Mesenchymal stem cell (in vitro differentiated cells and primary cell): ENCODE measurements around the gene SFMBT2.

Source experiments
- DNase-seq: peaks from one replicate; pipeline ENCODE4 v3.0.0-alpha.2; 2013
- H2AFZ ChIP-seq: one replicate; pipeline ENCODE4 v1.6.1; 2013; ENCODE audit warnings: low read depth, mild to moderate bottlenecking, control low read depth, inconsistent platforms, low read length, moderate library complexity
- H2AK5ac ChIP-seq: 2 replicates; pipeline ENCODE4 v1.6.1; 2013; ENCODE audit warnings: low read length, moderate library complexity, mild to moderate bottlenecking, inconsistent platforms; ENCODE audit not compliant: severe bottlenecking
- H2BK120ac ChIP-seq: one replicate; pipeline ENCODE4 v1.6.1; 2013; ENCODE audit warnings: low read depth, mild to moderate bottlenecking, inconsistent platforms, low read length, moderate library complexity
- H2BK12ac ChIP-seq, 2 experiments: one replicate each; pipeline ENCODE4 v1.6.1; 2013; ENCODE audit warnings: inconsistent platforms in 2 of 2, low read length in 2 of 2, mild to moderate bottlenecking in 2 of 2, moderate library complexity in 2 of 2, control low read depth in 1 of 2
- H2BK15ac ChIP-seq: one replicate; pipeline ENCODE4 v1.6.1; 2013; ENCODE audit warnings: mild to moderate bottlenecking, low read depth, inconsistent platforms; ENCODE audit not compliant: poor library complexity, severe bottlenecking
- H2BK5ac ChIP-seq: 2 replicates; pipeline ENCODE4 v1.6.1; 2013; ENCODE audit warnings: low read depth, mild to moderate bottlenecking, low read length, control low read depth, inconsistent platforms; ENCODE audit not compliant: poor library complexity, severe bottlenecking
- H3K14ac ChIP-seq, 2 experiments: one replicate each; pipeline ENCODE4 v1.6.1; 2013; ENCODE audit warnings: inconsistent platforms in 2 of 2, low read length in 2 of 2, control low read depth in 1 of 2, mild to moderate bottlenecking in 1 of 2, moderate library complexity in 1 of 2
- H3K18ac ChIP-seq, 2 experiments: one replicate each; pipeline ENCODE4 v1.6.1; 2013; ENCODE audit warnings: inconsistent platforms in 2 of 2, low read length in 2 of 2, control low read depth in 1 of 2, low read depth in 1 of 2, mild to moderate bottlenecking in 1 of 2
- H3K23ac ChIP-seq, 2 experiments: one replicate each; pipeline ENCODE4 v1.6.1; 2013; ENCODE audit warnings: inconsistent platforms in 2 of 2, low read length in 2 of 2, mild to moderate bottlenecking in 2 of 2, moderate library complexity in 2 of 2, control low read depth in 1 of 2
- H3K27ac ChIP-seq: 2 replicates; pipeline ENCODE4 v1.5.1; 2013; ENCODE audit warnings: mild to moderate bottlenecking, moderate library complexity, low read length, control low read depth, inconsistent platforms; ENCODE audit not compliant: poor library complexity, severe bottlenecking
- H3K27me3 ChIP-seq, 2 experiments: 2 replicates each; pipeline versions ENCODE4 v1.6.1 to v1.7.0; 2013; ENCODE audit warnings: low read length in 2 of 2, mild to moderate bottlenecking in 2 of 2, moderate library complexity in 2 of 2, control low read depth in 1 of 2, inconsistent platforms in 1 of 2; ENCODE audit not compliant: control insufficient read depth in 1 of 2, insufficient read depth in 1 of 2
- H3K36me3 ChIP-seq, 2 experiments: 2 replicates each; pipeline versions ENCODE4 v1.6.1 to v1.7.0; 2013; ENCODE audit warnings: low read length in 2 of 2, control low read depth in 1 of 2, inconsistent platforms in 1 of 2, low read depth in 1 of 2, mild to moderate bottlenecking in 1 of 2; ENCODE audit not compliant: insufficient read depth in 2 of 2, control insufficient read depth in 1 of 2
- H3K4ac ChIP-seq, 2 experiments: one replicate each; pipeline ENCODE4 v1.6.1; 2013; ENCODE audit warnings: inconsistent platforms in 2 of 2, low read length in 2 of 2, mild to moderate bottlenecking in 2 of 2, moderate library complexity in 2 of 2, control low read depth in 1 of 2, low read depth in 1 of 2
- H3K4me1 ChIP-seq: 2 replicates; pipeline ENCODE4 v1.6.1; 2013; ENCODE audit warnings: low read depth, low read length, control low read depth; ENCODE audit not compliant: control insufficient read depth, insufficient read depth
- H3K4me2 ChIP-seq: 2 replicates; pipeline ENCODE4 v1.6.1; 2013; ENCODE audit warnings: low read length, mild to moderate bottlenecking, inconsistent platforms; ENCODE audit not compliant: poor library complexity, severe bottlenecking
- H3K4me3 ChIP-seq, 2 experiments: 2 replicates each; pipeline versions ENCODE4 v1.5.1 to v1.7.0; 2013; ENCODE audit warnings: low read length in 2 of 2, mild to moderate bottlenecking in 2 of 2, control low read depth in 1 of 2, low read depth in 1 of 2; ENCODE audit not compliant: insufficient read depth in 1 of 2
- H3K79me1 ChIP-seq: replicated peaks from 2 replicates; pipeline ENCODE4 v1.6.1; 2013; ENCODE audit warnings: mild to moderate bottlenecking, control low read depth, low read length, inconsistent platforms; ENCODE audit not compliant: poor library complexity, severe bottlenecking
- H3K9ac ChIP-seq: 2 replicates; pipeline ENCODE4 v1.7.0; 2013; ENCODE audit warnings: mild to moderate bottlenecking, low read length, moderate library complexity
- H3K9me3 ChIP-seq: 2 replicates; pipeline ENCODE4 v1.7.0; 2013; ENCODE audit warnings: mild to moderate bottlenecking, low read length; ENCODE audit not compliant: control insufficient read depth
- H4K8ac ChIP-seq: one replicate; pipeline ENCODE4 v1.6.1; 2013; ENCODE audit warnings: inconsistent platforms, mild to moderate bottlenecking, low read length, moderate library complexity
- H4K91ac ChIP-seq: one replicate; pipeline ENCODE4 v1.6.1; 2013; ENCODE audit warnings: mild to moderate bottlenecking, low read length, inconsistent platforms
- WGBS: methylation state at CpG from one replicate; pipeline ENCODE4 v1.1.7; 2013; ENCODE audit warnings: mixed read lengths; 5-methylcytosine and 5-hydroxymethylcytosine counted together

SFMBT2 gene

DNA sequence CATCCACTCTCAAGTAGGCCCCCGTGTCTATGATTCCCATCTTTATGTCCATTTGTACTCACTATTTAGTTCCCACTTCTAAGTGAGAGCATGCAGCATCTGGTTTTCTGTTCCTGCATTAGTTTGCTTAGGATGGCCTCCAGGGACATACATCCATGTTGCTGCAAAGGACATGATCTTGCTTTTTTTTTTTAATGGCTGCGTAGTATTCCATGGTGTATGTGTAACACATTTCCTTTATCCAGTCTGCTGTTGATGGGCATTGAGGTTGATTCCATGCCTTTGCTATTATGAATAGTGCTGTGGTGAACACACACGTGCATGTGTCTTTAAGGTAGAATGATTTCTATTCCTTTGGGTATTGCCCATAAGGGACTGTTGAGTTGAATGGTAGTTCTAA lies 67.8 kb downstream of the SFMBT2 start:
- no peak overlapping the region for H2BK5ac ChIP-seq
- no peaks in the 10 kb centered on the region for H3K27me3 ChIP-seq
- no peaks in the 10 kb centered on the region for H3K79me1 ChIP-seq
- no peak for DNase-seq
- no peak overlapping the region for H4K91ac ChIP-seq
- H3K4me3 ChIP-seq = no peak overlapping the region
- no peak overlapping the region for H3K9ac ChIP-seq
- H3K4ac ChIP-seq = no peak overlapping the region
- H2BK15ac ChIP-seq = no peak overlapping the region
- no peak overlapping the region for H2BK12ac ChIP-seq
- no peaks in the 10 kb centered on the region for H3K9me3 ChIP-seq
- WGBS = 89% methylated on average over 3 of the region's 3 CpGs
- no peak overlapping the region for H2BK120ac ChIP-seq
- H2AFZ ChIP-seq = no peak overlapping the region
- H3K14ac ChIP-seq = no peak overlapping the region
- H3K36me3 ChIP-seq = no peaks in the 10 kb centered on the region
- H4K8ac ChIP-seq = no peak overlapping the region
- H3K27ac ChIP-seq = no peak overlapping the region
- no peak overlapping the region for H3K4me2 ChIP-seq
- no peak overlapping the region for H3K23ac ChIP-seq
- no peak overlapping the region for H3K18ac ChIP-seq
- no peaks in the 10 kb centered on the region for H3K4me1 ChIP-seq
- no peak overlapping the region for H2AK5ac ChIP-seq

- H2AK5ac ChIP-seq = no peak overlapping the region
- H4K91ac ChIP-seq = no peak overlapping the region
- H3K4me3 ChIP-seq = no peak overlapping the region
- no peaks in the 10 kb centered on the region for H3K4me1 ChIP-seq
- H2BK15ac ChIP-seq = no peak overlapping the region
- WGBS = 65% methylated on average over 9 of the region's 10 CpGs
- H3K27me3 ChIP-seq = no peaks in the 10 kb centered on the region
- H3K79me1 ChIP-seq = no peaks in the 10 kb centered on the region
- no peak overlapping the region for H3K18ac ChIP-seq
- H3K14ac ChIP-seq = no peak overlapping the region
- DNase-seq = no peak
- no peak overlapping the region for H2BK12ac ChIP-seq
- no peaks in the 10 kb centered on the region for H3K36me3 ChIP-seq
- no peak overlapping the region for H2BK120ac ChIP-seq
- H3K9me3 ChIP-seq = no peaks in the 10 kb centered on the region
- H4K8ac ChIP-seq = no peak overlapping the region
- no peak overlapping the region for H3K27ac ChIP-seq
- H3K4me2 ChIP-seq = no peak overlapping the region
- no peak overlapping the region for H2BK5ac ChIP-seq
- H2AFZ ChIP-seq = no peak overlapping the region
- H3K23ac ChIP-seq = no peak overlapping the region
- no peak overlapping the region for H3K4ac ChIP-seq
- H3K9ac ChIP-seq = no peak overlapping the region
These were observed 70.5 kb downstream of the SFMBT2 start for GRCh38 chr10:7340179-7340874.

GRCh38 chr10:7339510-7339909 lies 71.3 kb downstream of the SFMBT2 start:
- H3K27me3 ChIP-seq = no peaks in the 10 kb centered on the region
- no peak overlapping the region for H3K18ac ChIP-seq
- no peak overlapping the region for H3K14ac ChIP-seq
- H3K4me2 ChIP-seq = no peak overlapping the region
- H2BK15ac ChIP-seq = no peak overlapping the region
- H3K4me3 ChIP-seq = no peak overlapping the region
- WGBS = 90% methylated on average over 4 of the region's 4 CpGs
- no peaks in the 10 kb centered on the region for H3K79me1 ChIP-seq
- H2BK120ac ChIP-seq = no peak overlapping the region
- H3K9ac ChIP-seq = no peak overlapping the region
- DNase-seq = no peak
- H3K9me3 ChIP-seq = no peaks in the 10 kb centered on the region
- no peak overlapping the region for H4K8ac ChIP-seq
- no peak overlapping the region for H2AFZ ChIP-seq
- no peak overlapping the region for H3K4ac ChIP-seq
- H2BK12ac ChIP-seq = no peak overlapping the region
- no peak overlapping the region for H4K91ac ChIP-seq
- no peak overlapping the region for H3K23ac ChIP-seq
- H2BK5ac ChIP-seq = no peak overlapping the region
- H3K27ac ChIP-seq = no peak overlapping the region
- H3K36me3 ChIP-seq = no peaks in the 10 kb centered on the region
- no peaks in the 10 kb centered on the region for H3K4me1 ChIP-seq
- no peak overlapping the region for H2AK5ac ChIP-seq

DNA sequence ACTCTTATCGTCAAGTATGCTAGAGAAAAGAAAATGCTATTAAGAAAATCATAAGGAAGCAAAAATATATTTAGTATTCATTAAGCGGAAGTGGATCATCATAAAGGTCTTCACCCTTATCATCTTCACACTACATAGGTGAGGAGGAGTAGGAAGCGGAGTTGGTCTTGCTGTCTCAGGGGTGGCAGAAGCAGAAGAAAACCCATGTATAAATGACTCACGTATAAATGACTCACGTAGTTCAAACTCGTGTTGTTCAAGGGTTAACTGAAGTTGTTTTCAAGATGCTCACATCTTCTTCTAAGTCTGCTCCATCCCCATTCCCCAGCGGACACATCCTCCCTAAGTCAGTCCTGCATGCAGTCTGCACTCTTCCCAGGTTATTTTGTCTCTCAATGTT lies 72.4 kb downstream of the SFMBT2 start:
- 87% methylated on average over 5 of the region's 7 CpGs for WGBS
- Histone ChIP-seq H3K4me3 (no peak overlapping the region), H4K8ac (no peak overlapping the region), H2BK15ac (no peak overlapping the region), H3K9me3 (no peaks in the 10 kb centered on the region), H3K79me1 (no peaks in the 10 kb centered on the region), H3K27ac (no peak overlapping the region), H2AK5ac (no peak overlapping the region), H4K91ac (no peak overlapping the region), H2BK5ac (no peak overlapping the region), H3K4me2 (no peak overlapping the region), H2AFZ (no peak overlapping the region), H3K27me3 (no peaks in the 10 kb centered on the region), H3K23ac (no peak overlapping the region), H3K4me1 (no peaks in the 10 kb centered on the region), H3K14ac (no peak overlapping the region), H3K9ac (no peak overlapping the region), H3K18ac (no peak overlapping the region), H3K36me3 (no peaks in the 10 kb centered on the region), H3K4ac (no peak overlapping the region), H2BK12ac (no peak overlapping the region), H2BK120ac (no peak overlapping the region)
- DNase-seq = no peak
